Fibroblast of gingiva (primary cell): ENCODE data around the gene GPR119.
"Not testable (repeated sequence)": the region's sequence is repeated elsewhere in the genome, so short reads cannot be mapped to it uniquely, and the experiment has no call there.

ENCODE experiments used
- DNase-seq: peaks from one replicate; pipeline ENCODE4 v3.0.0-alpha.2; 2011; ENCODE audit warnings: low read depth

The GPR119 gene

GRCh38 chrX:130339408-130340222 lies 45.9 kb downstream of the GPR119 start, which contains the start of gene SLC25A14:
SLC25A14 (plus strand) TSS chrX:130339919; CDS start chrX:130340279, 360 bp downstream.
- DNase-seq, result peak; percentile 63

GRCh38 chrX:130338869-130339268 lies 46.6 kb downstream of the GPR119 start:
- DNase-seq, result not testable (repeated sequence)

- no peak for DNase-seq
Measured at GRCh38 chrX:130336531-130336930, 48.9 kb downstream of the GPR119 start.
